ENCODE results near the gene HID1. TPM values are rescaled to one million over a fixed set of nuclear protein-coding genes. Genes with fewer than 3 reads are reported as not detected.
A peak's percentile ranks its signal among the peaks of the same experiment; 100 is the strongest.

The HID1 gene
- total RNA-seq, 2 donors from 2014 or later, result 1.2 to 2.8 TPM

DNA sequence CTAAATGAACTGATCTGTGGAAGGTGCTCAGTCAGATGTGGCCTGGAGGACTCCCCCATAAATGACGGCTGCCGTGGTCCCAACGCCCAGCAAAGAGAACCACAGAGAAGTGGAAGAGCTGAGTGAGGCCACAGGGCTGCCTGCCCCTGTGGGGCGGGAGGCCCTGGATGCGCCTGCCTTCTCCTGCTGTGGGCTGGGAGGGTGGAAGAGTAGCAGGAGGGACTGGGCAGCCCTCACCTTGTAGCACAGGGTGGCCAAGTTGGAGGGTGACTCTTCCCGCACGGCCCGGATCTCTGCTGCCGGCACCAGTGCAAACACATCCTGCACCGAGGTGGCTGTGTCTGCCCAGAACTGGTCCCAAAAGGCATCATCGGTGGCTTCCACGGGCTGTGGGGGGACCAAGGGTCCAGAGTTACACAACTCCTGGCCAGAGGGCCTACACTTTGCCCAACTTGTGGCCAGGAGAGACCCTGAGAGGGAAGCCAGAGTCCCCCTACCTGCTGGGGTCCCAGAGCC is 8.3 kb downstream of the HID1 start:
- no peak for ATAC-seq (replicated peaks)
- H3K27ac Mint-ChIP-seq, result no peak overlapping the region
- no peaks in the 10 kb centered on the region for H3K27me3 Mint-ChIP-seq
- H3K4me3 Mint-ChIP-seq, result no peak overlapping the region
- peaks cover 4% of the 10 kb centered on the region for H3K4me1 Mint-ChIP-seq
- no peaks in the 10 kb centered on the region for H3K9me3 Mint-ChIP-seq
- H3K36me3 Mint-ChIP-seq (ENCODE audit: low read depth), result no peaks in the 10 kb centered on the region

DNA sequence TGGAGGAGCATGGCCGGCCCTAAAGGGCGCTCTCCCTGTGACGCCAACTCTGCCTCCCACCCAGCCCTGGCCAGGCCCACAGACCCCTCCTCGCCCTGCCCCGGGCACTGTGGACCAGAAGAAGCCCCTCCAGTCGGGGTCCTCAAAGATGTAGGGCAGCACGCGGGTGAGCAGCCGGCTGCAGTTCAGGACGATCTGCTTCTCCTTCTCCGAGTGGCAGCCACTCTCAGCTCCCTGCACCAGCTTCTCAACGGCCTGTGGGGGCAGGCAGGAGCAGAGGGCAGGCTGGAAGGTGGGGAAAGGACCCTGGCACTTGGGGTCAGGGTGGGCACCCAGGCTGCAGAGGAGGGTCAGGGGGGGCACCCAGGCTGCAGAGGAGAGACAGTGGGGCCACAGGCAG is 8.9 kb downstream of the HID1 start:
- no peak for ATAC-seq (replicated peaks)

DNA sequence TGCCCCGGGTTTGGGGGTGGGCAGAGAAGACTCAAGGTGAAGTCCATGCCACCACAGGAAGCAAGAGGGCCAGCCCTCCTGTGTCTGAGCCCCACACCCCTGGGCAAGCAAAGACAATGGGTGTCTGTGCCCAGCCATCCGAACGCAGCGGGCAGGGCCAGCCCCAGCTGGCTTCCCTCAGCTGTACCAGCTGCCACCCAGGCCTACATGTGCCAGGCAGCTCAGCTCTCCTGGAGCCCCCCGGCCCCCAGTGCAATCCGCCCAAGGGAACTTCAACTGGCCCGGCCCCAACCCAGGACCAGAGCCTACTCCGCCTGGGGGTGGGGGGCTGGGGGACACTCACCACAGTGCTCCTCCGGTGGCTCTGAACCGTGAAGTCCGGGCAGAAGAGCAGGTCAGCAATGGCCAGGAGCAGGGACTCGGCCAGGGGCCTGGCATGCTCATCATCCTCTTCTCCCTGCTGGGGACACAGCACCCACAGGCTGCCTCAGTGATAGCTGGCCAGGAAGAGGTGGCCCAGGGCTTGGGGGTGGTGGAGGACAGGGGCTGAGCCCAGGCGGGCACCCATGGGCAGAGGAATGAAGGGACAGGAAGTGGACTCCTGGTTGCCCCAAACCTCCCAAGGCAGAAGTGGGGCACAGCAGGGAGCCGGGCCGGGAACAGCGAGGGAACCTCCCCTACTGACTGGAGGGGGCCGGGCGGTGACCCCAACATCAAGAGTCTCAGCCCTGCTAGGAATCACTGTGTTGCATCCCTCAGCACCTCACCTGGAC is 9.8 kb downstream of the HID1 start:
- no peak overlapping the region for H3K4me3 Mint-ChIP-seq
- no peak for ATAC-seq (replicated peaks)
- no peaks in the 10 kb centered on the region for H3K9me3 Mint-ChIP-seq
- H3K4me1 Mint-ChIP-seq, result peaks cover 4% of the 10 kb centered on the region
- H3K36me3 Mint-ChIP-seq (ENCODE audit: low read depth), result no peaks in the 10 kb centered on the region
- H3K27me3 Mint-ChIP-seq, result no peaks in the 10 kb centered on the region
- H3K27ac Mint-ChIP-seq, result no peak overlapping the region

More for the DNA sequence above, 8.9 kb downstream of the HID1 start:
- Mint-ChIP-seq H3K4me3 (no peak overlapping the region), H3K4me1 (peaks cover 4% of the 10 kb centered on the region), H3K27me3 (no peaks in the 10 kb centered on the region), H3K27ac (no peak overlapping the region), H3K9me3 (no peaks in the 10 kb centered on the region), H3K36me3 (ENCODE audit: low read depth) (no peaks in the 10 kb centered on the region)

DNA sequence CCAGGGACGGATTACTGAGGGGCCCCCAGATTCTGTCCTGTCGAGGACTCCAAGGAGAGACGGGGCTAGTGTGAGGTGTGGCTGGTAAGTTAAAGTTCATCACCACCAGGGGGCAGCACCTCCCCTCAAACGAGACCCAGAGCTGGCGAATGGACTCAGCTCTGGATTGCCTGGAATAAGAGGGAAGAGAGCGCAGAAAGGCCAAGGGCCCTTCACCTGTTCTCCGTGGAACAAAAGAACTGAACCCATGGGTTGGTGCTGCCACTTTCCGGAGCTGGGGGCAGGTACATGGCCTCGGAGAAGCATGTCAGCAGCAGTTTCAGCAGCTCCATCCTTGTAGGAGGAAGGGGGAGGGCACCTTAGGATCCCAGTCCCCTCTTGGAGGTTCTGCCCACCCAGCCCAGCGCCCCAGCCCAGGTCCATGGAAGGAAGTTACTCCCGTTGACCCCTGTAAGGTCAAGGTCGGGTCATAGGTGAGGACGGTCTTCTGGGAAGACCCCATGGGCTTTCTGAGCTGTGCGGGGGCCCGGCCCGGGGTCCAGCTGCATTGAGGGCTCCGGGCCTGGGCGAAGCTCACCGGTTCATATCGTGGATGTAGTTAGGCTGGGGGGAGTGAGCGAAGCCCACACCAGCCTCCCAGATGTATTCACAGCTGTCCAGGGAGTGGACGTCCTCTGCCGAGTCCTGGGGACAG is 10.8 kb downstream of the HID1 start:
- Mint-ChIP-seq H3K4me3 (no peak overlapping the region), H3K27me3 (no peaks in the 10 kb centered on the region), H3K27ac (no peak overlapping the region), H3K9me3 (no peaks in the 10 kb centered on the region), H3K36me3 (ENCODE audit: low read depth) (no peaks in the 10 kb centered on the region), H3K4me1 (peaks cover 4% of the 10 kb centered on the region)
- ATAC-seq (replicated peaks), result peak; percentile 90

DNA sequence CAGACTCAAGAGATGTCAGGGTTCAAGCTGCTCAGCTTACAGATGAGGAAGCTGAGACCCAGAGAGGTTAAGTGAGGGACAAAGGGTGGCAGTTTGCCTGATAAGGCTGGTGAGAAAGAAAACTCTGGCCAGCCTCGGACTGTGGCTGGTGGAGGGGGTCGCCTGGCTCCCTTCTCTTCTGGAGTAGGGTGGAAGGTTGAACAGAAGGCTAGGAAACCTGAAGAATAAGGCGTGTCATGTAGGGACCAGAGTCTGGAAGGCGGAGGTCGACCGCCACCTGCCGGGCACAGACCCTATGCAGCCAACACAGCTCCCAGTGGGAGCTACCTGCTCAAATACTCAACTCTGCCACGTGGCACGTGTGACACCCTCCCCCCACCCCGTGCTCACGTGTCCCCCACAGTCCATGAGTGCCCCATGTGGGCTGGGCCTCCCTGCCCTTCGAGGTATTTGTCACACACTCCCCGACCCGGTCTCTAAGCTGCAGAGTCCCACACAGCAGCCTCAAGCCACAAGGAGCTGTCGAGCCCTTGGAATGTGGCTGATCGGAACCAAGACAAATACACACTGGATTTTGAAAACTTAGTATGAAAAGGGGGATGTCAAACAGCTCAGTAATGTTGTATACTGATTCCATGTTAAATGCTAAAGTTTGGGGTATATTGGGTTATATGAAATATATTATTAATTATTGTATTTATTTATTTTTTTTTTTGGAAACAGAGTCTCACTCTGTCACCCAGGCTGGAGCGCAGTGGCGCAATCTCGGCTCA is 11.8 kb downstream of the HID1 start:
- Mint-ChIP-seq H3K4me3 (no peak overlapping the region), H3K36me3 (ENCODE audit: low read depth) (no peaks in the 10 kb centered on the region), H3K4me1 (peaks cover 4% of the 10 kb centered on the region), H3K27ac (no peak overlapping the region), H3K9me3 (no peaks in the 10 kb centered on the region), H3K27me3 (no peaks in the 10 kb centered on the region)
- ATAC-seq (replicated peaks), result peak; percentile 45

DNA sequence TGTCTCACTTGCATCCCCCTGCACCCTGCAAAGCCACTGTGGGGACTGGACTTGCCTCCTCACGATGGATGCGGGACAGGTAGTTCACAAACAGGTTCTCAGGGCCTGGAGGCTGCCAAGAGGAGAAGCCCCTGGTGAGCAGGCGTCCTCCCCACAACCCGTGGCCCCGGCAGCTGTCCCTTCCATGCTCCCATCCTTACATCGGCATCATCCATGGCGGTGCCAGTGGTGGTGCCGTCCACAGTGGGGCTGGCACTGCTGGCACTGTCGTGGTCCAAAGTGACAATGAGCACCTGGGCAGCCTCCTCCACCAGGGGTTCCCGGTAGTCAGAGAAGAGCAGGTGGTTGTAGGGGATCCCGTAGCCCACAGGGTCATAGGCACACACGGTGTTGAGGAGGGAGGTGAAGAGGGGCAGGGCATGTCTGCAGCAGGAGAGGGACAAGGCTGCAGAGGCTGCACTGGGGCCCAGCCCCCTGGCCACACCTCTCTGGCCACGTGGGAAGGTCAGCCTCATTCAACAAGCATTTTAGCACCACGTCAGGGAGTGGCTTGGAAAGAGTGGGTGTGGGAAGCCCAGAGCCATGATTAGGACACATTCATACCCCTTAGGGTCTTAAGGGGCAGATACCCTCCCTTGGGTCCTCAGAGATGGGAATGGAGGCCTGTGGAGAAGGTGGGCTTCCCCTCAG is 12.6 kb downstream of the HID1 start:
- H3K27me3 Mint-ChIP-seq, result no peaks in the 10 kb centered on the region
- ATAC-seq (replicated peaks), result no peak
- H3K4me1 Mint-ChIP-seq, result peaks cover 4% of the 10 kb centered on the region
- no peak overlapping the region for H3K27ac Mint-ChIP-seq
- no peak overlapping the region for H3K4me3 Mint-ChIP-seq
- H3K36me3 Mint-ChIP-seq (ENCODE audit: low read depth), result no peaks in the 10 kb centered on the region
- H3K9me3 Mint-ChIP-seq, result no peaks in the 10 kb centered on the region

DNA sequence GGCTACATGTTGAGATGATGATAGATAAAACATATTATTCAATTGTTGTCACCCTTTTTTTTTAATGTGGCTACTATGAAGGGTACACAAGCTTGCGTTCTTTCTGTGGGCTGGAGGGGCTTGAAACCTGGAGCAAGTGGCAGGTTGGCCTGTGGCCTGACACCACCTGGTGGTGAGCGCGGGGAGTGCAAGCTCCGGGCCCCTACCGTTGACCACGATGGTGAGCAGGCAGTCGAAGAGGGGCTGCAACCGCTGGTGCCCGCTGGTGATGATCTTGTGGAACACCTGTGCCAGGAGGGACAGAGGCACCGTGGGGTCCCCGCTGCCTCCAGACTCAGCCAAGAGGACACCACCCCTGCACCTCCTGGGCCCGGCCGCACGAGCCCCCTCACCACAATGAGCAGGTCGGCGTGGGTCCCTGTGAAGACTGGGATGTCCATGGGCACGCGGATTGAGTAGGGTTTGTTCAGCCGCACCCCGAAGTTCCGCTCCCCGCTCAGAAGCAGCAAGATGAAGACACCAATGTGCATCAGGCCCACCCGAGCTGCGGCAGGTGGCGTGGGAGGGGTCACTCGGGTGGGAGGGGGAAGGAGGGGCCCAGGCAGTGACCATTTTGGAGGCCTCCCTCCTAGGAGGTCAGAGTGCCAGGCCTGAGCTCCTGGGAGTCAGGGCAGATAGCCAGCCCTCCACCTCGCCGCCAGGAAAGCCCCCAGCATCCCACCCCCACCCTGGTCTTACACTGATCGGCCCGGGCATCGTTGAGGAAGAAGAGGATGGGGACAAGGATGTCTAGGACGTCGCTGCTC is 14.4 kb downstream of the HID1 start:
- Mint-ChIP-seq H3K4me1 (peaks cover 4% of the 10 kb centered on the region), H3K27ac (no peak overlapping the region), H3K27me3 (no peaks in the 10 kb centered on the region), H3K9me3 (no peaks in the 10 kb centered on the region), H3K4me3 (no peak overlapping the region), H3K36me3 (ENCODE audit: low read depth) (no peaks in the 10 kb centered on the region)
- peak; percentile 49 for ATAC-seq (replicated peaks)

DNA sequence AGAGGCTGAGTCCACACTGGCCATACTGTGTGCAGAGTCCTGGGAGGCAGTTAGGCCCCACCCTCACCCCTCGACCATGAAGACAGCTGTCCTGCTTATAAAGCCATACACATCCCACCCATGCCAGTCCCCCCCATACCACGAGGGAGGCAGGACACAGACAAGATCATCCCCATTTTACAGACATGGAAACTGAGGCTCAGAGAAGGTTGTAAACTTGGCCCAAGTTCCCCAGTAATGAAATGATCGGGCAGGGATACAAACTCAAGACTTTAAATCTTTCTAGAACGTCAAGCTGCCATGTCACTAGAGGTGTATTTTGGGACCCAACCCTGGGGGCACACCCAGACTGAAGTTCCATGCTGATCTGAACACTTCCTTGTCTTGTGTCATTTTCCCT is 16.5 kb downstream of the HID1 start:
- Mint-ChIP-seq H3K27me3 (no peaks in the 10 kb centered on the region), H3K4me3 (no peak overlapping the region)
- no peak for ATAC-seq (replicated peaks)

DNA sequence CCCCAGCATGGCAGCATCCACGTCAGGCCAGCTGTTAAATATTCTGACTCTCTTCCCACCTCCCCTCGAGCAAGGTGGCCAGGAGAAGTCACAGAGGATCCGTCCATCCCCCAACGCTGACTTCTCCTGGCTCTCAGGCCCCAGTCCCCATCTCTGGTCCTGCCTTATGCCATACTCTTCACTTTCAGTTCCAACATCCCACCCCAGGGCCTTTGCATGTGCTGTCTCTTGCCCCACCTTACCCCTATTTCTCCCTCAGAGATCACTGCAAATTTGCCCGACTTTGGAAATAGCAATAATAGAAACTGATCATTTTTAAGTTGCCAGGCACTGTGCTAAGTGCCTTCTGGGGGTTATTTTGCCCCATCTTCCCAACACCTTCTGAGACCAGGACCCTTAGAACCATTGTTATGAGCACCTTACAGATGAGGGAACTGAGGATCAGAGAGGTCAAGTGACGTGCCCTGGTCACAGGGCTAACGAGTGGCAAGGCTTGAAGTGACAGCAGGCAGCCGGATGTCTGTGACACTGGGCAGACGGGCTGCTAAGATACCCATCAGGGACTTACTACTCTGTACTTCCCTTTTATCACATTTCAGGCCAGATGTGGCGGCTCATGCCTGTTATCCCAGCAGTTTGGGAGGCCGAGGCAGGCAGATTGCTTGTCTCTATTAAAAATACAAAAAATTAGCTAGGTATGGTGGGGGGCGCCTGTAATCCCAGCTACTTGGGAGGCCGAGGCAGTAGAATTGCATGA is 17.7 kb downstream of the HID1 start:
- Mint-ChIP-seq H3K4me1 (no peaks in the 10 kb centered on the region), H3K27ac (no peak overlapping the region)

More for the DNA sequence above, 16.5 kb downstream of the HID1 start:
- Mint-ChIP-seq H3K36me3 (ENCODE audit: low read depth) (no peaks in the 10 kb centered on the region), H3K9me3 (no peaks in the 10 kb centered on the region), H3K27ac (no peak overlapping the region), H3K4me1 (no peaks in the 10 kb centered on the region)

DNA sequence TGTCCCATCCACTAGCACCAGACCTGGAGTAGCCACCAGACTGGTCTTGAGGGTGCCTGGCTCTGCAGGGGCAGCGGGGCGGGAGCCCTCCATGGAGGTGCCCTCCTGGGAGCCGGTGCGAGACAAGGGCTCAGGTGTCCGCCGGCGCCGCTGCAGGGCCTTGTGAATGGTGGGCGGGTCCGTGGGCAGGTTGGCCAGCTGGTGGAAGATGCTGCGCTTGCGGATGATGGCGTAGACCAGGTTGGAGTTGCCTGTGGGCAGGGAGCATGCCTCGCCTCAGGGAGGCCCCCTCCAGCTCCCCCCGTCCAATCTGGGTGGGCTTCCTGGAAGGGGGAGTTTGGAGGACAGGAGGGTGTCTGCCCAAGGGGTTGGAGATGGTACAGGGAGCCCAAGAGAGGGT is 18.4 kb downstream of the HID1 start:
- Mint-ChIP-seq H3K4me1 (no peaks in the 10 kb centered on the region), H3K9me3 (no peaks in the 10 kb centered on the region), H3K27me3 (no peaks in the 10 kb centered on the region), H3K36me3 (ENCODE audit: low read depth) (no peaks in the 10 kb centered on the region), H3K4me3 (no peak overlapping the region), H3K27ac (no peak overlapping the region)
- no peak for ATAC-seq (replicated peaks)

More for the DNA sequence above, 17.7 kb downstream of the HID1 start:
- ATAC-seq (replicated peaks), result no peak
- H3K9me3 Mint-ChIP-seq, result no peaks in the 10 kb centered on the region
- no peak overlapping the region for H3K4me3 Mint-ChIP-seq
- no peaks in the 10 kb centered on the region for H3K36me3 Mint-ChIP-seq (ENCODE audit: low read depth)
- no peaks in the 10 kb centered on the region for H3K27me3 Mint-ChIP-seq

DNA sequence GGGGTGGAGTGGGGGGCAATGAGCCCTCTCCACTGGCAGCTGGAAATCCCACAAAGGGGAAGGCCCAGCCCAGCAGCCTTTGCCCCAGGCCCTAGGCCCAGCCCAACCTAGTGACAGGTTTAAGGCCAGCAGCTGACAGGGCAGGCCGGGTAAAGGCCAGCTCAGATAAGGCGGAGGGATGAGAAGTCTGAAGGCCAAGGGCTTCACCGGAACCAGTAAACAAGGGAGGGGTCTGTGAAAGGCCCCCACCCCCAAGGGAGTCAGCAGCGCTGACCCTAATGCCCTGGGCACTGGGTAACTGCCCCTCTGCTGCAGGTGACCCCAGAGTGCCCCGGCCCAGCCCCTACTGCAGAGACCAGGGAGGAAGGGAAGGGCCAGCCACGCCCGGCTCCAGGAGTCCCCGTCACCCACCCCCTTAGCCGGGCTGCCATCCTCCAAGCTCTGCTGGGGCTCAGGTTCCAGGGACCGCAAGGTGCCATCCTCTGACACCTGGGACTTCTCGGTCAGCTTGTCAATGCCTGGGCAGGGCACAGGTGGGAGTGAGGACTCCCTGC is 19.3 kb downstream of the HID1 start:
- no peak for ATAC-seq (replicated peaks)
- no peaks in the 10 kb centered on the region for H3K4me1 Mint-ChIP-seq
- H3K36me3 Mint-ChIP-seq (ENCODE audit: low read depth), result no peaks in the 10 kb centered on the region
- no peak overlapping the region for H3K27ac Mint-ChIP-seq
- H3K9me3 Mint-ChIP-seq, result no peaks in the 10 kb centered on the region
- H3K27me3 Mint-ChIP-seq, result no peaks in the 10 kb centered on the region
- H3K4me3 Mint-ChIP-seq, result no peak overlapping the region

DNA sequence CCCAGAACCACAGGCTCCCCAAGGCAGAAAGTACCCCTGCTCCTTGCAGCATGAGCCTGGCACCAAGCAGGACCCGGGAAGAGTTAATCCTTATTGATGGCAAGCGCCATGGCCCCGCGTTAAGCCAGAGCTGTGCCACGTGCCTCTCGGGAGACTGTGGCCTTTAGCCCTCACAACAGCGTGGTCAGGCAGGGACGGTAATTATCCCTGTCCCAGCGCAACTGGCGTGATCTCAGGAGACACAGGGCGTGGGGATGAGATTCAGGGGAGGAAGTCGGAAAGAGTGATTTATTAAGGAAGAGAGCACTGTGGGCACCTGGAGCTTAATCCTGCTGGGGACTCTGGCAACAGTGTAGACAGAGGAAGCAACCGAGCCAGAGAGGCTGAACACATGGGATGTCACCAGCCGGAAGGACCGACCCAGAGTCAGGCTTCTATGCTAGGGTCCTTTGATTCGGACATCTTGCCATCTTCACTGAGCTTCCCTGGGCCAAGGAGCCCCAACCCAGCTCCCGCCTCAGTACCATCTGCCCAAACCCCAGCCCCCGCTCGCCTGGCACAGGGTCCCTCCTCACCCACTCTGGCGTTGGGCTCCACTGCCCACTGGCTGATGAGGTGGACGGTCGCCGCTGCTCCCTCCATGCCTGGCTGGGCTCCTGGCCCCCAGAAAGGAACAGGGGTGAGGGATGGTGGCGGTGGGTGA is 20.0 kb downstream of the HID1 start:
- Mint-ChIP-seq H3K4me1 (no peaks in the 10 kb centered on the region), H3K27ac (no peak overlapping the region), H3K9me3 (no peaks in the 10 kb centered on the region), H3K27me3 (no peaks in the 10 kb centered on the region), H3K36me3 (ENCODE audit: low read depth) (no peaks in the 10 kb centered on the region), H3K4me3 (no peak overlapping the region)
- ATAC-seq (replicated peaks), result no peak

Measured in activated T-helper 17 cell treated with anti-CD3 and anti-CD28 coated beads, Interleukin-2, amount 50 U/mL, for 72 hours (primary cell).